Cardiac muscle cell (in vitro differentiated cells and primary cell): ENCODE data around the gene CPPED1. TPM values are rescaled to one million over a fixed set of nuclear protein-coding genes. Genes with fewer than 3 reads are reported as not detected.

Experiments
- DNase-seq, 2 donors: peaks; one replicate each; pipeline versions ENCODE4 v3.0.0 to v3.0.0-alpha.2; 2010 to 2017; ENCODE audit warnings: low read depth in 1 of 2, low spot score in 1 of 2
- H3K27ac ChIP-seq: fragments of 200-600 bp; sonication (generic); 2 replicates; pipeline ENCODE4 v1.5.1; 2016
- H3K27me3 ChIP-seq: fragments of 200-600 bp; sonication (generic); 2 replicates; pipeline ENCODE4 v1.6.0; 2016; ENCODE audit warnings: control low read depth
- H3K36me3 ChIP-seq: fragments of 200-600 bp; sonication (generic); 2 replicates; pipeline ENCODE4 v1.5.1; 2016; ENCODE audit warnings: control low read depth
- H3K4me1 ChIP-seq: fragments of 200-600 bp; sonication (generic); 2 replicates; pipeline ENCODE4 v1.8.1; 2017; ENCODE audit warnings: low read depth, mild to moderate bottlenecking, mixed run types
- H3K4me3 ChIP-seq: fragments of 200-600 bp; sonication (generic); 2 replicates; pipeline ENCODE4 v1.5.1; 2016; ENCODE audit warnings: mild to moderate bottlenecking
- H3K9me3 ChIP-seq: fragments of 200-600 bp; sonication (generic); 2 replicates; pipeline ENCODE4 v1.5.1; 2017; ENCODE audit warnings: low read depth, mild to moderate bottlenecking, control low read depth
- CTCF ChIP-seq: IDR thresholded peaks from 2 replicates; pipeline ENCODE4 v1.5.1; 2012; ENCODE audit warnings: low read depth, mild to moderate bottlenecking, low read length
- polyA plus RNA-seq: library from polyadenylated mRNA; unstranded; fragments of >200 nt; fragmentation: Nextera tagmentation; extraction: Ambion mirVana; gene quantifications from 2 replicates; pipeline ENCODE4 v1.2.1, GENCODE V29; 2016
- total RNA-seq: library from RNA; depleted of rRNA; stranded (reverse); fragments of >200 nt; gene quantifications from 2 replicates; pipeline ENCODE4 v1.2.3, GENCODE V29; 2016

Gene CPPED1
- total and polyA plus RNA-seq, 2 experiments from 2014 or later, result 10.0 to 12.0 TPM

- Histone ChIP-seq H3K4me1 (no peaks in the 10 kb centered on the region), H3K27ac (no peak overlapping the region), H3K4me3 (no peak overlapping the region), H3K27me3 (no peaks in the 10 kb centered on the region), H3K9me3 (no peaks in the 10 kb centered on the region), H3K36me3 (no peaks in the 10 kb centered on the region)
- DNase-seq, result no peak
- no peak for TF ChIP-seq CTCF
These were observed 133.8 kb downstream of the CPPED1 start for GRCh38 chr16:12669908-12670307.

GRCh38 chr16:12667909-12668308 is 135.8 kb downstream of the CPPED1 start:
- Histone ChIP-seq H3K27ac (no peak overlapping the region), H3K36me3 (no peaks in the 10 kb centered on the region), H3K4me3 (no peak overlapping the region), H3K4me1 (no peaks in the 10 kb centered on the region), H3K27me3 (no peaks in the 10 kb centered on the region), H3K9me3 (no peaks in the 10 kb centered on the region)
- no peak for TF ChIP-seq CTCF
- DNase-seq, result no peak

GRCh38 chr16:12664164-12664733 is 139.4 kb downstream of the CPPED1 start:
- no peak overlapping the region for H3K27ac ChIP-seq
- H3K4me3 ChIP-seq, result no peak overlapping the region
- no peaks in the 10 kb centered on the region for H3K9me3 ChIP-seq
- no peaks in the 10 kb centered on the region for H3K27me3 ChIP-seq
- DNase-seq, result no peak
- no peaks in the 10 kb centered on the region for H3K4me1 ChIP-seq
- TF ChIP-seq CTCF, result no peak
- H3K36me3 ChIP-seq, result no peaks in the 10 kb centered on the region

GRCh38 chr16:12661656-12662172 is 142.0 kb downstream of the CPPED1 start:
- Histone ChIP-seq H3K9me3 (no peaks in the 10 kb centered on the region), H3K4me3 (no peak overlapping the region), H3K4me1 (no peaks in the 10 kb centered on the region), H3K27ac (no peak overlapping the region), H3K27me3 (no peaks in the 10 kb centered on the region), H3K36me3 (no peaks in the 10 kb centered on the region)
- TF ChIP-seq CTCF, result no peak
- DNase-seq, result peak; percentile 21 to 92

- Histone ChIP-seq H3K4me3 (no peak overlapping the region), H3K9me3 (no peaks in the 10 kb centered on the region), H3K4me1 (no peaks in the 10 kb centered on the region), H3K27me3 (no peaks in the 10 kb centered on the region), H3K27ac (no peak overlapping the region), H3K36me3 (no peaks in the 10 kb centered on the region)
- TF ChIP-seq CTCF, result no peak
- DNase-seq, result no peak
These were observed 143.8 kb downstream of the CPPED1 start for GRCh38 chr16:12659871-12660270.
